Activated CD8-positive, alpha-beta memory T cell treated with anti-CD3 and anti-CD28 coated beads, Interleukin-2, amount 50 U/mL, for 1 hour (primary cell): ENCODE measurements around the gene DGCR8.

Experiments used
- DNase-seq: peaks from one replicate; pipeline ENCODE4 v3.0.0-alpha.2; 2020; ENCODE audit errors: extremely low read depth

The DGCR8 gene

DNA sequence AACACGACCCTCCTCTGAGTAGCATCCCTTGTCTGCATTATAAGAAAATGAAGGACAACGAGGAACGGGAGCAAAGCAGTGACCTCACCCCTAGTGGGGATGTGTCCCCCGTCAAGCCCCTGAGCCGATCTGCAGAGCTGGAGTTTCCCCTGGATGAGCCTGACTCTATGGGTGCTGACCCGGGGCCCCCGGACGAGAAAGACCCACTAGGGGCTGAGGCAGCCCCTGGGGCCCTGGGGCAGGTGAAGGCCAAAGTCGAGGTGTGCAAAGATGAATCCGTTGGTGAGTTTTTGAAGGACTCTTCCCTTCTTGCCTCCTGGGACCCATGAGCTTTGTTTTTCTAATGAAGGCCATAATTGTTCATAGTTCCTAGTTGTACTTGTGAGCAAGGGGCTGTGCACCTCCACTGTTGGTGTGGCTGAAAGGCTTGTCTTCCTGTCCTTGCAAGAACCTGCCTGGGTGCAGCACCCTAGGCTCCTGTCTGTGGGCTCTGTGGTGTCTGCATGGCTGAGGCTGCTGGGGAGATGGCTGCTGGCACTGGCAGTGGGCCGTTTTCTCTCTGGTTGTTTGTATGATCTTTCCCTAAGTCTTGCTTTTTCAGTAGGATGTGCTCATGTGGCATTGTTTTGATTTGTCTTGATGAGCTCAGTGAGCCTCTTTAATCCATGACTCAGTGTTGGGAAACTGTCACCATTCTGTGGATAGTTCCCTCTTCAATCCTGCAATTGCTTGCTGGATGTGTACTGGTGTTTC, 10.1 kb downstream of the DGCR8 start:
- no peak for DNase-seq

DNA sequence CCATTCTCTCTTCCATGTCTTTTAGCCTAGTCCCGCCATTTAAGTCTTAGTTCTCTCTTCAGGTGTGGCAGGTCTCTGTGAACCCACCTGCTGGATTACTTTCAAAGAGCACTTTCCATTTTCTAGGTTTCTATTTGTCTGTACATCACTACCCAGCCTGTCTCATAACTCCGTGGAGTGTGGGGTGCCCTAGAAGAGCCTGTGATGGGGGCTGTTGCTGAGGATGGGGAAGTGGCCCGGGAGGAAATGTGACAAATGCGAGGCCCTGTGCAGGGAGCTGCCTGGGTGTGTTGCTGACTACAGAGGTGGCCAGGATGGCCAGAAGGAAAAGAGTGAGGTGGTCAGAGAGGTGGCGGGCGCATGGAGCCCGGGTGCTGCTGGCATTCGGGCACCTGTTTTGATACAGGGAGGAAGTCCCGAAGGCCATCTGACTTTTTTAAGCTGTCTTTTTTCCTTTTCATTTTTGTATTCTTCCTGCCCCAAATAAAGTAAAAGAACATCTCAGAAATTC, 10.7 kb downstream of the DGCR8 start:
- no peak for DNase-seq

DNA sequence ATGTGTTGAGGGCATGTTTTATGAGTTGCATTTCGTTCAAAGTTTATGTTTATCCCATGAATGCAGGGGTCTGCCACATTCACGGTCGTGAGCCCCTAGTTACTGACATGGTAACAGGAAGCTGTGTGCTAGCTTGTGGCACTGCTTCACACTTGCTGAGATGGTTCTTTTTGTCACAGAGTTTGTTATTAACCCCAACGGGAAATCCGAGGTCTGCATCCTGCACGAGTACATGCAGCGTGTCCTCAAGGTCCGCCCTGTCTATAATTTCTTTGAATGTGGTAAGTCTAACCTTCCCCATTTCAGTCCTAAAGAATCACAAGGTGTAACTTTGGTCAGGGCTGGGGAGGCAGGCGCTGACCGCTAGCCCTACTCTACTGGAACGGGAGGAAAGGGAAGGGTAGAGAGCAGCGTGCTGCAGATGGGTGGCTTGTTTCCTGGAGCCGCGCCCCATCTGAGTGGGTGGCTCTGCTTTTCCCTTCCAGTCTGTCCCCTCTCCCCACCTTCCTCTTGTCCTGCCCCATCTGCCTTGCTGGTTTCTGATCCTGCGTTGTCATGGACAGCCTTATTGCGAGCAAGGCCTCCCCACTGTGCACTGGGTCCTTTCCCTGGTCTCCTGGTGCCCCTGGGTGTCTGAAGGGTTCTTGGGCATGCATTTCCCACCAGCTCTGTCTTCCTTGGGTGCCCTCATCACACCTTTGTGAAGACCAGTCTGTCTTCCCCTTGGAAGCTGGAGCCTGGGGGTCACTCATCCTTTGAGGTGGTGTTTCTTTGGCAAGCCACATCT, 11.8 kb downstream of the DGCR8 start:
- no peak for DNase-seq

DNA sequence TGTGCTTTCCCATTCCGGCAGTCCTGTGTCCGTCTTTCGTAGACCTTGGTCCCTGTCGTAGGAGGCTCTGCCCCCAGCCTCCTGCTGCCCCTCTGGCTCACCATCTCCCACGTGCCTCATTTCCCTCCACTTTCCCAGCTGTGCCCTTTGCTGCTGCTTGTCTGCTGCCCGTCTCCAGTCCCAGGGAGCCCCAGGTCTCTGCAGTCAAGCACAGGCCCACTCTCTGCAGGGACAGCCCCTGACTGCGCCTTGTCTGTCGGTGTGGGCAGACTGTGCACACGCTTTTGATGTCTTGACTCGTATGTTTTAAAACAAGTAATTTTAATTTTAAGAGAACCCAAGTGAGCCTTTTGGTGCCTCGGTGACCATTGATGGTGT, 12.4 kb downstream of the DGCR8 start:
- no peak for DNase-seq

DNA sequence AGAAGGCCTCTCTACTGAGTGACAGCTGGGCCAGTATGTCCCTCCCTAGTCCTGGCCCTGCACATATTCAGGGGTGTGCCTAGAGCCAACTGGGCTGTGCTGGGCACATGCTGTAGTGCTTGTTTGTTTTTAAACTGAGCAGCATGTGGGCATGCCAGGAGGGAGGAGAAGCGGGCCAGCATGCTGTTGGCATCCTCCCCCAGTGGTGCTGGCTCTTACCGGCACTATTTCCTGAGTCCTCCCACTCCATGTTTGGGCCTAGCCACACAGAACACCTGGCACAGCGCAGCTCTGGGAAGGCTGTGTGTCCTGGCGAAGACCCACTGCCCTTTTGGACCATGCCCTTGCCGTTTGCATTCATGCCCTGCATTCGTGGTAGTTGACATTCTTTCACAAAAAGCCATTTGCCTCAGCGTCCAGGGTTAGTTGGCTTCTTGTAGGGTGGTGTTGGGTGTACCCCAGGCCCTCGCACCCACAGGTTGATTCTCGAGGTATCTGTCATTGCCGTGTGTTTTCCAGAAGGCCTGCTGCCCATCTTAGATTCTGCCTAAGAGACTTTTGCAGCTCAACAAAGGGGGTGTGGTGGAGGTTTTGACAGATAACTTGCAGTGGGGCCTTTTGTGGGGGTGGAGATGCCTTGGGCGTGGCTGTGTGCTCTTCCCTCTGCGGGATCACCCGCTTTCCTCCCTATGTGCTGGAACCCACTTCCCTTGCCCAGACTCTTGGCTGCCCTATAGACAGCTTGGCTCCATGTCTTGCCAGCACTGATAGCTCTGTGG, 13.6 kb downstream of the DGCR8 start:
- no peak for DNase-seq

DNA sequence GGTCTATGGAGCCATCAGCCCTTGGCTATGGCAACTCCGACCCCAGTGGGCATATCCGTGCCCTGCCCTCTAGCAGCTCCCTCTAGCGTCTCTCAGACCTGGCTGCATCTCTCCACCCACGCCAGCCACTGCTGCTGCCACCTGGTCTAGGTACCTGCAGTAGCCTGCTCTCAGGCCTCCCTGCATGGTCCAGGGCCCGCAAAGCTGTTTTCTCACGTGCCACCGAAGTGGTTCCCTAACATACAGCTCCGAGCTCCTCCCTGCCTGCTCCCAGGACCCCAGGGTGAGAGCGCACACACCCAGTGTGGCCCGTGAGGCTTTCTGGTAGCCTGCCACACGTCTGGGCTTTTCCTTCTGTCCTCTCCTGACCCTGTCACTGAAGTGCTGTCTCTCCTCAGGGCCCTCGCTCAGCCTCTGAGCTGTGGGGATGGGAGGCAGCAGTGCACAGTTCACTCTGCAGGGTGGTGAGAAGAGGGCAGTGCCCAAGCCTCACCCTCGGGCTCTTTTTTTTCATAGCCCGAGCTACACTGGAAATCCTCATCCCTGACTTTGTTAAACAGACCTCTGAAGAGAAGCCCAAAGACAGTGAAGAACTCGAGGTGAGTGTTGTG, 14.3 kb downstream of the DGCR8 start:
- no peak for DNase-seq

DNA sequence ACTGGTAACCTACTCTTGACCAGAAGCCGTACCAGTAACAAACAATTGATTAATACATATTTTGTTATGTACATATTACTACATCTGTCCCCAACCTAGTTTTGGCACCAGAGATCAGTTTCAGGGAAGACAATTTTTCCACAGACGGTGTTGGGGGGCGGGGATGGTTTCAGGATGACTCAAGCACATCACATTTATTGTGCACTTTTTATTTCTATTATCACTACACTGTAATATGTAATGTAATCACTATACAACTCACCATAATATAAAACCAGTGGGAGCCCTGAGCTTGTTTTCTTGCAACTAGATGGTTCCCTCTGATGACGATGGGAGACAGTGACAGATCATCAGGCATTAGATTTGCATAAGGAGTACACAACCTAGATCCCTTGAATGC, 15.5 kb downstream of the DGCR8 start:
- DNase-seq: no peak

DNA sequence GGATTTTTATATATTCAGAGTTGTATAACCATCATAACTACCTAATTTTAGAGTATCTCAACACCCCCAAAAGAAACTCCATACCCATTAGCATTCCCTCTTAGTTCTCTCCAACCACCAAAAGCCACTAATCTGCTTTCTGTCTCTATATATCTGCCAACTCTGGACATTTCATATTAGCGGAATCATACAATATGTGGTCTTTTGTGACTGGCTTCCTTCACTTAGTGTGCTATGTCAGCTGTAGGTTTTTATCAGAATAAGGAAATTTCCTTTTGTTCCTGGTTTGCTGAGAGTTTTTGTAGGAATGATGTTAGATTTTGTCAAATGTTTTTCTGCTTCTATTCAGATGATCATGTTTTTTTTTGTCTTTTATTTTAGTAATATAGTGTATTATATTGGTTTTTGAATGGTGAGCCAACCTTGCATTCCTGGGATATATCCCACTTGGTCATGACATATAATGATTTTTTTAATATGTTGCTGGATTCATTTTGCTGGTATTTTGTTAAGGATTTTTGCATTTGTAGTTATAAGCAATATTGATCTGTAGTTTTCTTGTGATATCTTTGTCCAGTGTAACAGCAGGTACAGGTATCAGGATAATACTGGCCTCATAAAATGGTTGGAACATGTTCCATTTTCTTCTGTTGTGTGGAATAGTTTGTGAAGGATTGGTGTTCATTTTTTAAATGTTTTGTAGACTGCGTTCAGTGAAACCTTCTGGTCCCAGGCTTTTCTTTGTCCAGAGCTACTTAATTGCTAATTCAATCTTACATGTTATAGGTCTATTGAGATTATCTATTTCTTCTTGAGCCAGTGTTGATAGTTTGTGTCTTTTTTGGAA, 16.8 kb downstream of the DGCR8 start:
- DNase-seq: no peak

DNA sequence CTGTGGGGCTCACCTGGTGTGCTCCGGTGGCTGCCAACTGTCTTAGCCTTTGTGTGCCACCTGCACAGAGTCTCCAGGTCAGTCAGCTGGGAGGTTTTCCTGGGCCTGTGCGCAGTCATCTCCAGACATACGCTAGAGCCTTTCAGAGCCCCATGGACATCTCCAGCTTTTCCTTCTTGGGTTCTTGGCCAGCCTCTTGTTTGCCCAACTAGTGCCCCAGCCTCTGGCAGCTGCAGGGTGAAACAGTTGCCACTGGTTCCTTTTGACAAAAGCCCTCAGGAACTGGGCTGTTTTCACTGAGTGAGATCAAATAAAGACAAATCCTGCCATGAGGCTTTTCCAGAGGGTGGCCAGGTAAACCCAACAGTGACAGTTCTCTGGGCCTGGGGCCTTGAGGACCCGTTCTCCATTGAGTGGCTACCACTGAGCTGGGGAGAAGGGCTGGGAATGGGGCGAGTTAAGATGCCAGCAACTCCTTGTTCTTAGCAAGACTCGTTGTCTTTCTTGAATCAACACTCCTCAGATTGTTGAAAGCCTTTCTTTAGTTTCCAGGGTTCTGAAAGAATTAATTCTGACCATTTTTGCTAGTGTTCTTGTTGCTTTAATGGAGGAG, 19.2 kb downstream of the DGCR8 start:
- no peak for DNase-seq

DNA sequence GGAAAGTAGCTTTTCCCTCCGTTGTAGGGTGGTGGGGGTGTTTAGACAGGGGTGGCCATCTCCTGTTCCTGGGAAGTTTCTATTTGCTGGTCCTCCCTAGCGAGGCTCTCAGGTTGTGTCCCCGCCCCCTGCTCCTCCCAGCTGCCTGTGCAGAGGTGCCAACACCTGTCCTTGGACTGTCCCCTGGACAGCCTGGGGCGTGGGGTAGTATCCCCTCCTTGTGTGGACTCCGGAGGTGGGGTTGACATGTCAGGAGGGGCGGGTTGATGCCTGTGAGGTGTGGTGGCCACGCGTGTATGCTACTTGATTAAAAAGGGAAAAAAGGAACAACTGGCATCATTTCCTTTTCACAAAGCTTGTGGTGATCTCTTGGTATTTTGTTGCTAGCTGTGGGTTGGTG, 21.6 kb downstream of the DGCR8 start:
- no peak for DNase-seq

DNA sequence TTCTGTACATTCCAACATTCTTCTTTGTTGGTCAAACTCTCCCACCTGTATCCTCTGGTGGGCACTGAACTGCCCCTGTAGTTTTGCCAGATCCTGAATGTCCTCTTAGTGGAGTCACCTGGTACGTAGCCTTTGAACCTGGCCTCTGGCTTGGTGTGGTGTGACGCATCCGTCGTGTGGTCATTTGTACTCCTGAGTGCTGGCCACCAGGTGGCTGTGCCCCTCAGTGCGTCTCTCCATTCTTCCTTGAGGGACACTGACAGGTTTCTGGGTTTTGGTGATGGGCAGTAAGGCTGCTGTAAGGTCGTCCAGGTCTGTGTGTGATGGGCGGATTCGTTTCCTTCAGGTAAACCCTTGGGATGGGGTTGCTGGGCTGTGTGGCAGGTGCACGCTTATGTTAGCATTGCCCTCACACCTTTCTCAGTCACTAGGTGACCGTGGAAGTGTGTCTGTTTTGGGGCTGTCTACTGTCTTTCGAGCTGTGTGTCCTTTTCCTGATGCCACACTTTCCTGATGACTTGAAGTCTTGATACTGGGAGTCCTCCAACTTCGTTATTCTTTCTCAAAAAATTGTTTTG, 22.3 kb downstream of the DGCR8 start:
- no peak for DNase-seq

DNA sequence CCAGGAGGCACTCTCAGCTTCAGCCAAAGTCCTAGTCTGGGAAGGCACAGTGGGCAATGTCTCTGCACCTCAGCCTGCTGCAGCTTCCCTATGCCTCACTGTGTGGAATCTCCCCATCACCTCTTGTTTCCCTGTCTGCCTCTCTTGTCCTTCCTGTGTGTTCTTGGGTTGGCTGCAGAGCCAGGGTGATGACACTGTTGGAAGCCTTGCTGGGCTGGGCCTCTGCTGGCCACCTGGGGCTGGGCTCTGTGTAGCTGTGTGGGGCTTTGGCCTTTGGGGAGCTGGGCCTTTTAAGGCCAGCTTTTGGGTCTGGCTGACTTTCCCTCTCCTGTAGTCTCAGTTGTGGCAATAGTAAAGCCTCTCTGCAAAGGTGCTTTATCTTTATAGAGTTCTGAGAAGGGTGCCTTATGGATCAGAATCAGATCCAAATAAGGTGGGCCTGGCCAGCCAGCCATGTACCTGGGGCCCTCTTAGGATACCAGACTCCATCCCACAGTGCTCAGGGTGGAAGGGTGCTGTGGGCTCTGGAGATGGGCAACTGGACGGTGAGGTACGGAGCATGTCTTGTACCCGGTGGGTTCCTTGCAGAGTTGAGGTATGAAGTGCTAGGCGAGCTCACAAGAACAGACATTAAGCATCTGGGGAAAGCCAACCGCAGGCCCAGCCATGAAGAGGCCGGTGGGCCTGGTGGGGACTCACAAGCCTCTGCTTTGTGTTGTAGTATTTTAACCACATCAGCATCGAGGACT, 25.6 kb downstream of the DGCR8 start:
- no peak for DNase-seq

DNA sequence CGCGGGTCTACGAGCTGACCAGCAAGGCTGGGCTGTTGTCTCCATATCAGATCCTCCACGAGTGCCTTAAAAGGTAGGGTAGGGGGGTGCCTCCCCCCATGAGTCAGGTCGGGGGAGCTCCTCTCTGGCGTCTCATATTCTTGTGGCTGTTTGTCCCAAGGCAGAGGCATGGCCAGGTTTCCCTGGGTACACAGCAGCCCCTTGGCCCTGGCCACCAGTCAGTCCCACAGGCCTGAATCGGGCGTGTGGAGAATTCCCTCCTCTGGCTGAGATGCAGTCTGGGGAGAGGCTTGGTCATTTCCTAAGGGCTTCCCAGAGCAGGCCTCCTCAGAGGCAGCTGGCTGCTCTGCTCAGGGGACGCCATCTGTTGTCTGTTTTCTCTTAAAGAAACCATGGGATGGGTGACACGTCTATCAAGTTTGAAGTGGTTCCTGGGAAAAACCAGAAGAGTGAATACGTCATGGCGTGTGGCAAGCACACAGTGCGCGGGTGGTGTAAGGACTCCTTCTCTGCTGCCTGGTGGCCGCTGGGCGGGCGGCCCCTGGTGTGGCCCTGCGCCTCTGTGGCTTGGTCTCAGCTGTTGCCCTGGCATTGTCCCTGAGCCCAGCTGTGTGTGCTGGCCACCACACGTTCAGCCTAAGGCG, 26.3 kb downstream of the DGCR8 start:
- no peak for DNase-seq

DNA sequence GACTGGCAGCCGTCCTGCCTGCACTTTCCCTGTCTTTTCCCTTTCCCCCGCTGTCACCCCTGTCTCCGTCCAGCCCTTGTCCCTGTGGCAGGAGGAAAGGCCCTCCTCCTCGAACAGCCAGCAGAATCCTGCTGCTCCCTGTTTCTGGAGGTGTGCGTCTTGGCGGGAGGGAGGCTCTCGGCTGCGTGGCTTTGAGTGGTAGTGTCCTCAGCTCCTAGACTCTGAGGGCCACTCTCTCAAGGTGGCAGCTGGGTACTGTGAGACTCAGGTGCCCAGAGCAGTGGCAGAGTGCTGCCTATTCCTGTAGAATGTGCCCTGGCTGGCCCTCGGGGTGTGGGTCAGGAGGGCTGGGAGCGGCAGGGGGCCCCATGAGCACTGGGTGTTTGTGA, 26.8 kb downstream of the DGCR8 start:
- DNase-seq: no peak

DNA sequence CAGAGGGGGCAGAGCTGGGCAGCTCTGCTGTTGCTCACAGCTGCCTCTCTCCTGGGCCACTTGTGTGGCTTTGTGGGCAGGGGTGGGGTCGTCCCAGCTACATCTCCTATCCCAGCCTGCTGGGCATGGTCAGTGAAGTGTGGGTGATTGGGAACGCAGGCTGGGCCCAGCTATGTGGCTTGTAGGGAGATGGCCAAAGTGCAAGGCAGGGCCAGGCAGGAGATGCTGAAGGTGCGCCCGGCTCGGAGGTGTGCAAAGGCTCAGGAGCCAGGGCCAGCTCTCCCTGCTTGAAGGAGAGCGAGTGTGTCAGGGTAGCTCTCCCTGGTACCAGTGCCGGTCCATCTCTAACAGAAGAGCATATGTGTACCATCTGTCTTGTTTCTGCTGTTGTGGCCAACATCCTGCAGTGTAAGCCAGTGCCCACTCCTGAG, 27.4 kb downstream of the DGCR8 start:
- no peak for DNase-seq

DNA sequence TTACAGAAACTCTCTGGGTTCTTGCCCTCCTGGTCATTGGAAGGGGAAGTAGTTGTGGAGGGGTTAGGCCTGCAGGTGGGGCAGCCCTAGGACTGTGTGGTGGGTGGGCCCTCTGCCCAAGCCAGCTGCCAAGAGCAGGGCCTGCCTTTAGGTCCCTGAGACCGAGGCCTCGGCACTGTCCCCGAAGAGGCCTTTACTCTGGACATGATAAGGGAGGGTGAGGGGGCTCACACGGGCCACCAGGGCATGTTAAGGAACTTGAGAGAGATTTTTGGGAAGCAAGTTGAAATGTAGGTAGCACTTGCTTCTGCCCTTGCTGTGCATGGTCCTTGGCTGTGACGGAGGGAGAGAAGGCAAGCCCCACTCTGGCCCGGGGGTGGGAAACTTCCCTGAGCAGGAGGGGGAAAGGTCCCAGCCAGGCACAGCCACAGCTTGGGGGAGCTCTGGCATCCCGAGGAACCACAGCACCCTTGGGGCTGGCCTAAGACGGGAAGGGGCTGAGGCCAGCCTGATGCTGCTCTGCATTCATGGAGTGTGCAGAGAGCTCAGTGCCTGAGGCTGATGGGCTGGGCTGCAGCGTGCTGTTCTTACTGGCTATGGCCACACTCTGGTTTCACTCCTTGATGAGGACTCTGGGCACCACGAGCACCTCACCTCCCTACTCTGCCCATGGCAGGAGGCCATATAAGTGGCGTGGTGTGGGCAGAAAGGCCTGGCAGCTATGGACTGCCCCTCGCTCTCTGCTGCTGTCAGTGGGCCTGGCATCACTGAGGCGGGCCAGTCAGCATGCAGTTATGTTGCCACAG, 28.1 kb downstream of the DGCR8 start:
- no peak for DNase-seq

DNA sequence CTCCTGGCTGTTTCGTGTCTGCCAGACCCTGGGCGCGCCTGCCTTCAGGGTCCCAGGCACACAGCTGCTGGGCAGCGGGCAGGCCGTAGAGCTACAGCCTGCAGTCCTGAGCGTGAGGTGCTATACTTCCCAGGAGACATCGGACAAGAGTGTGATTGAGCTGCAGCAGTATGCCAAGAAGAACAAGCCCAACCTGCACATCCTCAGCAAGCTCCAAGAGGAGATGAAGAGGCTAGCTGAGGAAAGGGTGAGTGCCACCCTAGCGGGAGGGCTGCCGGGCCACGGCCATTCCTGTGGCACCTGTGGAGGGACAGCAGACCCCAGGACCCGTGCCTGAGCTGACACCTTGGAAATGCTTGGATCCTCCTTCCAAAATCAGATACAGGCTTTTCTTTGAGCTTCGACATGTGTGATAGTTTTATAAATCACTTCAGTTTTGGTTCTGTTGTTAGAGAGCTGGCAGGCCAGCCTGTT, 28.8 kb downstream of the DGCR8 start:
- DNase-seq: no peak
